Kidney (tissue), 14 donors: Measurements from ENCODE around the gene GOLGA6A. TPM values are rescaled to one million over a fixed set of nuclear protein-coding genes. Genes with fewer than 3 reads are reported as not detected.

Source experiments
- DNase-seq, 5 donors: peaks; one replicate each; pipeline ENCODE4 v3.0.0-alpha.2; 2013 to 2020
- FAIRE-seq: peaks from 2 replicates; lab custom pipeline; 2012; peaks lifted over from hg19 to GRCh38; lab: Jason Lieb, UNC
- H3K27ac ChIP-seq, 2 donors: one replicate each; pipeline ENCODE4 v1.7.0; 2013; ENCODE audit warnings: low read depth in 2 of 2, low read length in 2 of 2, inconsistent platforms in 1 of 2
- H3K27me3 ChIP-seq: one replicate; pipeline ENCODE4 v1.7.1; 2013; ENCODE audit warnings: low read length, inconsistent platforms; ENCODE audit not compliant: control insufficient read depth, insufficient read depth
- H3K36me3 ChIP-seq, 3 donors: one replicate each; pipeline versions ENCODE4 v1.7.0 to v1.7.1; 2013; ENCODE audit warnings: low read length in 3 of 3, control low read depth in 1 of 3, inconsistent platforms in 1 of 3; ENCODE audit not compliant: insufficient read depth in 3 of 3, control insufficient read depth in 2 of 3
- H3K4me1 ChIP-seq, 3 donors: one replicate each; pipeline versions ENCODE4 v1.7.0 to v1.7.1; 2013; ENCODE audit warnings: low read length in 3 of 3, inconsistent platforms in 1 of 3, low read depth in 1 of 3; ENCODE audit not compliant: control insufficient read depth in 2 of 3, insufficient read depth in 2 of 3
- H3K4me3 ChIP-seq, 3 donors: one replicate each; pipeline versions ENCODE4 v1.7.0 to v1.8.1; 2013; ENCODE audit warnings: low read length in 3 of 3, control low read depth in 1 of 3, inconsistent platforms in 1 of 3
- H3K9ac ChIP-seq, 3 donors: one replicate each; pipeline versions ENCODE4 v1.7.0 to v1.7.1; 2013; ENCODE audit warnings: low read length in 3 of 3, control low read depth in 1 of 3, inconsistent platforms in 1 of 3
- H3K9me3 ChIP-seq, 3 donors: one replicate each; pipeline versions ENCODE4 v1.7.0 to v1.7.1; 2013; ENCODE audit warnings: low read length in 3 of 3, control low read depth in 1 of 3, inconsistent platforms in 1 of 3; ENCODE audit not compliant: control insufficient read depth in 2 of 3, insufficient read depth in 1 of 3
- CTCF ChIP-seq: IDR thresholded peaks from 3 replicates; pipeline ENCODE4 v1.5.1; 2012; ENCODE audit warnings: mild to moderate bottlenecking, moderate library complexity, borderline replicate concordance; ENCODE audit not compliant: insufficient read depth; ENCODE audit errors: extremely low read depth
- intact Hi-C: fragments of 100-400 bp; cut with DNase I; formaldehyde crosslinking; loops from one replicate; pipeline ENCODE4 v1.11.1; 2022
- polyA plus RNA-seq: library from polyadenylated mRNA; stranded (reverse); fragments of 350-450 nt; fragmentation: Illumina TruSeq; extraction: RNeasy Lipid Tissue Mini Kit (QIAGEN cat#74804); gene quantifications from one replicate; pipeline ENCODE4 v1.2.3, GENCODE V29; 2014; ENCODE audit warnings: low read depth, low replicate concordance; ENCODE audit not compliant: insufficient read depth
- total RNA-seq: library from RNA; stranded (reverse); fragmentation: NEBNext Ultra II Directional; extraction: Animal tissue kit (Norgen Biotek cat#: 25700); gene quantifications from one replicate; pipeline ENCODE4 v1.2.1, GENCODE V29; 2021
- donor health status: control.
- donor health status: control.
- donor health status: control.
- donor health status: control.
- donor health status: control.
- donor health status: DM: yes; HTN: yes; CAD: no.
- donor health status: Normal renal cell carcinoma (clear cell type).

Gene GOLGA6A
- total and polyA plus RNA-seq, 2 donors from 2014 or later, result 0.06 TPM; not detected in 1

- Histone ChIP-seq H3K4me1 (peaks cover 0 to 13% (median 0%) of the 10 kb centered on the region in 3 donors), H3K9ac (no peak overlapping the region), H3K36me3 (peaks cover 2 to 14% (median 13%) of the 10 kb centered on the region in 3 donors), H3K27ac (peak overlapping the region in 1 of 2 donors; percentile 16), H3K4me3 (no peak overlapping the region), H3K27me3 (no peaks in the 10 kb centered on the region), H3K9me3 (no peaks in the 10 kb centered on the region)
- FAIRE-seq (no peak), DNase-seq (no peak)
- no peak for TF ChIP-seq CTCF
- intact Hi-C loops, result no loop called here
Observed at GRCh38 chr15:74038707-74039655, 43.4 kb downstream of the GOLGA6A start.

GRCh38 chr15:74037171-74038117 lies 44.9 kb downstream of the GOLGA6A start:
- intact Hi-C loops, result no loop called here
- no peak for TF ChIP-seq CTCF
- DNase-seq (no peak), FAIRE-seq (no peak)
- Histone ChIP-seq H3K9me3 (no peaks in the 10 kb centered on the region), H3K27me3 (no peaks in the 10 kb centered on the region), H3K36me3 (peaks cover 0 to 21% (median 15%) of the 10 kb centered on the region in 3 donors), H3K4me1 (peaks cover 0 to 10% (median 0%) of the 10 kb centered on the region in 3 donors), H3K27ac (no peak overlapping the region), H3K4me3 (no peak overlapping the region), H3K9ac (no peak overlapping the region)

- no peak for FAIRE-seq
- TF ChIP-seq CTCF, result peak; percentile 56
- Histone ChIP-seq H3K27ac (no peak overlapping the region), H3K4me1 (peaks cover 0 to 10% (median 0%) of the 10 kb centered on the region in 3 donors), H3K4me3 (no peak overlapping the region), H3K9me3 (no peaks in the 10 kb centered on the region), H3K27me3 (no peaks in the 10 kb centered on the region), H3K9ac (no peak overlapping the region), H3K36me3 (peaks cover 0 to 21% (median 21%) of the 10 kb centered on the region in 3 donors)
- intact Hi-C loops, result no loop called here
- peak in 4 of 5 donors; percentile 77 to 89 (median 82) for DNase-seq
Observed at GRCh38 chr15:74036271-74037170, 45.8 kb downstream of the GOLGA6A start.
